Inferior parietal cortex (tissue), 1 donor: ENCODE data around the gene TMEM225B.
"Not testable (repeated sequence)": the region's sequence is repeated elsewhere in the genome, so short reads cannot be mapped to it uniquely, and the experiment has no call there.

Experiments
- DNase-seq: peaks from one replicate; pipeline ENCODE4 v3.0.0-alpha.2; 2016; ENCODE audit errors: extremely low spot score

TMEM225B gene

DNA sequence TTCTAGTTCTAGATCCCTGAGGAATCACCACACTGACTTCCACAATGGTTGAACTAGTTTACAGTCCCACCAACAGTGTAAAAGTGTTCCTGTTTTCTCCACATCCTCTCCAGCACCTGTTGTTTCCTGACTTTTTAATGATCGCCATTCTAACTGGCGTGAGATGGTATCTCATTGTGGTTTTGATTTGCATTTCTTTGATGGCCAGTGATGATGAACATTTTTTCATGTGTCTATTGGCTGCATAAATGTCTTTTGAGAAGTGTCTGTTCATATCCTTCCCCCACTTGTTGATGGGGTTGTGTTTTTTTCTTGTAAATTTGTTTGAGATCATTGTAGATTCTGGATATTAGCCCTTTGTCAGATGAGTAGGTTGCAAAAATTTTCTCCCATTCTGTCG is 56.6 kb downstream of the TMEM225B start:
- not testable (repeated sequence) for DNase-seq

- not testable (repeated sequence) for DNase-seq
These were observed 59.8 kb downstream of the TMEM225B start for GRCh38 chr7:99657879-99658278.
